ENCODE data around the gene USP47. TPM values are rescaled to one million over a fixed set of nuclear protein-coding genes. Genes with fewer than 3 reads are reported as not detected.

Gene USP47
- total and polyA plus RNA-seq, 7 experiments from 2014 or later, result 42.1 to 72.4 (median 59.1) TPM

GRCh38 chr11:11807811-11808782, 33.7 kb upstream of the USP47 start:
- Histone ChIP-seq H3K9me3 (ENCODE audit: control insufficient read depth in 2 of 3, low read length in 3 of 3) (no peaks in the 10 kb centered on the region), H3K36me3 (ENCODE audit: control insufficient read depth in 2 of 3, insufficient read depth in 3 of 3, low read length in 3 of 3) (no peaks in the 10 kb centered on the region), H3K4me3 (ENCODE audit: low read length) (no peak overlapping the region), H3K4me1 (ENCODE audit: control insufficient read depth in 2 of 2, insufficient read depth in 2 of 2, low read length in 2 of 2) (no peaks in the 10 kb centered on the region), H3K27ac (ENCODE audit: low read depth, low read length) (no peak overlapping the region), H3K27me3 (ENCODE audit: control insufficient read depth in 2 of 2, insufficient read depth in 2 of 2, low read length in 2 of 2) (no peaks in the 10 kb centered on the region)
- intact Hi-C loops (cut with micrococcal nuclease), result no loop called here
- ATAC-seq, result no peak
- CTCF ChIA-PET, result interaction anchor here (0.7 to 1.3 kb wide), 4 partner anchors 9 to 236 kb away, joined by 3 to 4 read pairs (median 3); no protein-coding TSS in a partner anchor
- peaks cover 5 to 30% (median 11%) of the 10 kb centered on the region in 5 donors for H3K27me3 Mint-ChIP-seq
- POLR2A ChIA-PET, result no interaction called here
- H3K36me3 Mint-ChIP-seq, result peaks cover 0 to 5% (median 0%) of the 10 kb centered on the region in 5 donors
- H3K27ac Mint-ChIP-seq, result no peak overlapping the region
- no peak for DNase-seq
- no peaks in the 10 kb centered on the region for H3K4me1 Mint-ChIP-seq
- H3K9me3 Mint-ChIP-seq, result peaks cover 0 to 11% (median 0%) of the 10 kb centered on the region in 11 donors
- H3K4me3 Mint-ChIP-seq, result no peak overlapping the region

DNA sequence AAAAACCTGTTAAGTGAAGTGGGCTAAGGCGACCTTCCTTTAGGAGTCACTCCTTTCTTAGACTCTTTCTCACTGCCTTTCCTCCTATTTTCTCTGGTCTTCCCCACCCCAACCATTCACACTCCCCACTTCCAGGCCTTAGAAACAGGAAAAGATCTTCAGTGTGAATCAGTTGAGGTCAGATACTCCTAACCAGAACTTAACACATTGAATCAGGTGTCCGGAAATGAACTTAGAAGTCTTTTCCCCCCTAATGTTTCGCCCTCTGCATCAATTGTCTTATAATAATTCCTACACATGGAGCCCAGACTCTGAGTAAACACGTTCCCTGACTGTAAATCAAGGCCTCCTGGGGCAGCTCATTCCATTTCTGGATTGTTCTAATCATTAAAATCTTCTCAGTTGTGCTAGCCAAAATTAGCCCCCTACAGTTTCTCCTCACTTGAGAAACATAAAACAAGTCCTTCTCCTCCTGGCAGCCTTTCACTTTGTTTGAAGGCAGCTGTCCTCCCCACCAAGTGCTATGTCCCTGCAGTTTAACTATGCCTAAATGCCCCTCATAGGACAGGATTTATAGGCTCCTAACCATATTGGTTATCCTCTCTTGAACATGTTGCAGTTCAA, 32.7 kb upstream of the USP47 start:
- H3K4me3 ChIP-seq (ENCODE audit: low read length), result no peak overlapping the region
- Mint-ChIP-seq H3K4me3 (no peak overlapping the region), H3K36me3 (peaks cover 0 to 5% (median 0%) of the 10 kb centered on the region in 5 donors), H3K9me3 (peaks cover 0 to 11% (median 0%) of the 10 kb centered on the region in 11 donors), H3K4me1 (peaks cover 0 to under 1% (median 0%) of the 10 kb centered on the region in 7 donors), H3K27me3 (peaks cover 0 to 28% (median 5%) of the 10 kb centered on the region in 5 donors), H3K27ac (no peak overlapping the region)
- no peak overlapping the region for H3K27ac ChIP-seq (ENCODE audit: low read depth, low read length)
- DNase-seq, result no peak
- H3K36me3 ChIP-seq (ENCODE audit: control insufficient read depth in 2 of 3, insufficient read depth in 3 of 3, low read length in 3 of 3), result no peaks in the 10 kb centered on the region
- H3K27me3 ChIP-seq (ENCODE audit: control insufficient read depth in 2 of 2, insufficient read depth in 2 of 2, low read length in 2 of 2), result no peaks in the 10 kb centered on the region
- ChIA-PET CTCF (interaction anchor here (1.3 kb wide), 1 partner anchor 235 kb away, joined by 3 read pairs; no protein-coding TSS in a partner anchor), POLR2A (no interaction called here)
- ATAC-seq, result no peak
- H3K9me3 ChIP-seq (ENCODE audit: control insufficient read depth in 2 of 3, low read length in 3 of 3), result no peaks in the 10 kb centered on the region
- intact Hi-C loops (cut with micrococcal nuclease), result no loop called here
- H3K4me1 ChIP-seq (ENCODE audit: control insufficient read depth in 2 of 2, insufficient read depth in 2 of 2, low read length in 2 of 2), result no peaks in the 10 kb centered on the region

DNA sequence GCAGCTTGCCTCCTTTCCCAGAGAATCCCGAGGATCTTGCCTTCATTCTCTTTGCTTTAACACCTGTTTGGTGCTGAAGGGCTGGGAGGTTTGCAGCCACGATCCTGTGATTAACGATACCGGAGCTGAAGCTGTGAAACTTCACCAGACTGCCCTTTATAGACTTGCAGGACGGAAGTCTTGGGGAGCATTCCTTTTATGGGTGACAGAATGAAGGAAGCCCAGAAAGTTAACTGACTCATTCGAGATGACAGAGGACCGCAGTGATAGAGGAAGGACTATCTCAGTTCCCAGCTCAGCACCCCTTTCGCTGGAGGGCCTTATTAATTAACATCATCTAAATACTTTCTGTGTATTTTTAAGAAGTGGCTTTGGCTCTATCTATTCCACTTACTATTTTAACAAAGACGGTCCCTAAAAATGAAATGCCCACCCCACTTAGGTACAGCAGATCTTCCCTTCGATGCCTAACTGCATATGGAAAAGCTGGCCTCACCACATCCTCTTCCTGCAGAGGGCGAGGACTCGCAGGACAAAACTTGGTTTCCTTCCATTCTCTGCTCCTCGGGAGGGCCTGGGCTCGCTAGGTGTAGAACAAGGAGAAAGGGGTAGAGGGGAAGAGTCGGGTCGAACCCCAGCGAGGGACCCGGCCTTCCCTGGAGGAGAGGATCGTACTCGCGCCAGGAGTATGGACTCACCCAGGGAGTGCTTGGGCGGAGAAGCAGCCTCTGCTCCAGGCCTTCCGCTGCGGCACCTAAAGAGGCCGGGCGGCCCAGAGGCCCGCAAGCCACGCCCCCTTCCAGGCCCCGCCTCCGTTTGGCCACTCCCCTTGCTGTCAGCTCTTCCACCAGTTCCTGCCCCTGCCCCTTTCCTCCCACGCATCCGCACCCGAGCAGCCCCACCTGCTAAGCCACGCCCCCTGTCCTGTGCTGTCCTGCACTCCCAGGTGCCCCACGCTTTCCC, 30.7 kb upstream of the USP47 start:
- H3K27me3 ChIP-seq (ENCODE audit: control insufficient read depth in 2 of 2, insufficient read depth in 2 of 2, low read length in 2 of 2), result no peaks in the 10 kb centered on the region
- no peak overlapping the region for H3K4me3 ChIP-seq (ENCODE audit: low read length)
- ATAC-seq (no peak), DNase-seq (no peak)
- Mint-ChIP-seq H3K9me3 (no peaks in the 10 kb centered on the region), H3K36me3 (no peaks in the 10 kb centered on the region), H3K4me3 (no peak overlapping the region), H3K27ac (no peak overlapping the region), H3K27me3 (peaks cover 0 to 24% (median 5%) of the 10 kb centered on the region in 5 donors), H3K4me1 (peaks cover 0 to 2% (median 0%) of the 10 kb centered on the region in 7 donors)
- no peak overlapping the region for H3K27ac ChIP-seq (ENCODE audit: low read depth, low read length)
- H3K4me1 ChIP-seq (ENCODE audit: control insufficient read depth in 2 of 2, insufficient read depth in 2 of 2, low read length in 2 of 2), result no peaks in the 10 kb centered on the region
- POLR2A ChIA-PET, result no interaction called here
- no peaks in the 10 kb centered on the region for H3K9me3 ChIP-seq (ENCODE audit: control insufficient read depth in 2 of 3, low read length in 3 of 3)
- H3K36me3 ChIP-seq (ENCODE audit: control insufficient read depth in 2 of 3, insufficient read depth in 3 of 3, low read length in 3 of 3), result no peaks in the 10 kb centered on the region
- intact Hi-C loops (cut with micrococcal nuclease), result no loop called here
- CTCF ChIA-PET, result no interaction called here

DNA sequence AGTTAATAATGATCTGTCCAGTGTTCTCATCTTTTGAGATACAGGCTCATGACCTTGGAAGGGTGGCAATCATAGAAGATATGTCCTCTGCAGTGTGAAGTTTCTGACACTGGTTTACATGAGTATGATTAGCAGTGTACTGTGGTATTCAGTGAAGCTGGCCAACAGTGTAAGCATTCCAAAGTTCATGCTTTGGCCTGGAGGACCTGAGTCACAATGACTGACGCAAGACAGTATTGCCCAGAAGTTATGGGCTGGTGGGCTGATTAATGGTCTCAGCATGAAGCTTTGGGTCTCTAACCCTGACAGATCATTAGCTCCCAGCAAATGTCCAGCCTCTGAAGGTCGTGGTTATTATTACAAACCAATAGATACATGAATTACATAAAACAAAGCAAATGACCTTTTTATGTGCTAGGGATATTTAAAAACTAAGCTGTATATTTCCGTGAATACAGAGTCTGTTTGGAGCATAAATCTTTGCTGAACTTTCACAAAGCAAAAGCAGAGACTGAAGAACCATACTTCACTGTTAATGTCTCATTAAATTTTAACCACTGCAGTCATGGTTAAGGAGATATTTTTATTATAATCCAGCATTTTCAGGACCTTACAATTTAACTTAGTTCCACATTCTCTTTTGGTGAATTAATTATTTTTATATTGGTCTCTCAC, 28.3 kb upstream of the USP47 start:
- H3K4me1 Mint-ChIP-seq, result peaks cover 0 to 2% (median 0%) of the 10 kb centered on the region in 7 donors
- Histone ChIP-seq H3K27ac (ENCODE audit: low read depth, low read length) (no peak overlapping the region), H3K36me3 (ENCODE audit: control insufficient read depth in 2 of 3, insufficient read depth in 3 of 3, low read length in 3 of 3) (no peaks in the 10 kb centered on the region), H3K4me1 (ENCODE audit: control insufficient read depth in 2 of 2, insufficient read depth in 2 of 2, low read length in 2 of 2) (no peaks in the 10 kb centered on the region), H3K9me3 (ENCODE audit: control insufficient read depth in 2 of 3, low read length in 3 of 3) (no peaks in the 10 kb centered on the region), H3K27me3 (ENCODE audit: control insufficient read depth in 2 of 2, insufficient read depth in 2 of 2, low read length in 2 of 2) (no peaks in the 10 kb centered on the region), H3K4me3 (ENCODE audit: low read length) (no peak overlapping the region)
- ChIA-PET POLR2A (no interaction called here), CTCF (no interaction called here)
- intact Hi-C loops (cut with micrococcal nuclease), result no loop called here
- ATAC-seq, result no peak
- DNase-seq, result no peak
- H3K9me3 Mint-ChIP-seq, result no peaks in the 10 kb centered on the region
- peaks cover 0 to 28% (median 5%) of the 10 kb centered on the region in 5 donors for H3K27me3 Mint-ChIP-seq
- H3K36me3 Mint-ChIP-seq, result no peaks in the 10 kb centered on the region
- H3K4me3 Mint-ChIP-seq, result no peak overlapping the region
- H3K27ac Mint-ChIP-seq, result no peak overlapping the region

- H3K27me3 ChIP-seq (ENCODE audit: control insufficient read depth in 2 of 2, insufficient read depth in 2 of 2, low read length in 2 of 2), result no peaks in the 10 kb centered on the region
- H3K27me3 Mint-ChIP-seq, result peaks cover 0 to 25% (median 5%) of the 10 kb centered on the region in 5 donors
- no peak overlapping the region for H3K4me3 ChIP-seq (ENCODE audit: low read length)
- no peaks in the 10 kb centered on the region for H3K9me3 Mint-ChIP-seq
- H3K27ac ChIP-seq (ENCODE audit: low read depth, low read length), result no peak overlapping the region
- POLR2A ChIA-PET, result interaction anchor here (0.6 kb wide), 1 partner anchor 787 kb away, joined by 3 read pairs; no protein-coding TSS in a partner anchor
- H3K9me3 ChIP-seq (ENCODE audit: control insufficient read depth in 2 of 3, low read length in 3 of 3), result no peaks in the 10 kb centered on the region
- H3K4me1 ChIP-seq (ENCODE audit: control insufficient read depth in 2 of 2, insufficient read depth in 2 of 2, low read length in 2 of 2), result no peaks in the 10 kb centered on the region
- CTCF ChIA-PET, result no interaction called here
- H3K4me1 Mint-ChIP-seq, result peaks cover 0 to 2% (median 0%) of the 10 kb centered on the region in 7 donors
- ATAC-seq (no peak), DNase-seq (no peak)
- H3K36me3 Mint-ChIP-seq, result no peaks in the 10 kb centered on the region
- no peak overlapping the region for H3K27ac Mint-ChIP-seq
- H3K4me3 Mint-ChIP-seq, result no peak overlapping the region
- intact Hi-C loops (cut with micrococcal nuclease), result no loop called here
- H3K36me3 ChIP-seq (ENCODE audit: control insufficient read depth in 2 of 3, insufficient read depth in 3 of 3, low read length in 3 of 3), result no peaks in the 10 kb centered on the region
Observed at GRCh38 chr11:11814614-11815452, 26.9 kb upstream of the USP47 start.

Data from naive thymus-derived CD4-positive, alpha-beta T cell (primary cell).